Stimulated activated CD8-positive, alpha-beta memory T cell treated with anti-CD3 and anti-CD28 coated beads, Interleukin-4, amount 100 ng/mL, for 48 hours (primary cell): Measurements from ENCODE around the gene PAPLN.
"Not testable (repeated sequence)": the region's sequence is repeated elsewhere in the genome, so short reads cannot be mapped to it uniquely, and the experiment has no call there.

Source experiments
- DNase-seq: peaks from one replicate; pipeline ENCODE4 v3.0.0-alpha.2; 2020

PAPLN gene

DNA sequence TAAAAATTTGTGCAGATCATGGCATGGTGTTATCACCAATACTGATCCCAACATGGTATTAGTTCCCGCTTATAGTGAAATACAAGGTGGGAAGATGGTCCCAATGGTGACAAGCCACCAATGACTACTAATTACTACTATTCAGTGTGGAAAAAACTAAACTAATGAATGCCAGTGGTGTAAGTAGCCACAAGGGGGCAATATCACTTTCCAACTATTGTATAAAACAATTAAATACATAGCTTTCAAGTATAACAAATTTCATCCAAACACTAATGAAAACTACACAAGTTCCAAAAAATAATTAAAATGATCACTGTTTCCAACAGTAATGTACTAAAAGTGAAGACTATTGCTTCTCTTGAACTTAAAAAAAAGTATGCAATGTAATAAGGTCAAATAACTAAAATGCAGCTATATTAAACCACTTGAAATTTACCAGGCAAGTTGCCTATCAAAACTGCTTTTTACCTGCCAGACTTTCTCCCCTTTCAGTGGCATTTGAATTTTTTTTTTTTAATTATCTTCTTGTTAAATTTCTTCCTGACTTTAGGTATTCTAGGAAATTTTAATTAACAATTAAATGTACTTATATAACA is 58.0 kb downstream of the PAPLN start:
- DNase-seq, result no peak

DNA sequence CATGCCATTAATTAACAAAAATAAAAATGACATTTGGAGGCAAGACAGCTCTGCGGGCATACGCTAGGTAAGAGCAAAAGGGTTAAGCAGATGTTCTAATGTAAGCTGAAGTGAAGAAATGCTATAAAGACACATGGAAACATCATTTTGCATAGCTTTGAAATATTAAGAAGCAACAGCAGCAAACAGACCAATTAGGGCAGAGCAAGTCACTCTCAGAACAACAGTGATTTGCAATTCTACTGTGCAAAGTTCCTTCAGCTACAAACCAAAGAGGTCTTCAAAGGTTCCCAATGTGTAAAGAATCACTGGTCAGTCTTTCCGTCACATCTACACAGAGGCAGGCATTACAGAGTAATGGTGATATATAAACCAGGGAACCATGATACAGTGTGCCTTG is 68.2 kb downstream of the PAPLN start:
- DNase-seq, result no peak

DNA sequence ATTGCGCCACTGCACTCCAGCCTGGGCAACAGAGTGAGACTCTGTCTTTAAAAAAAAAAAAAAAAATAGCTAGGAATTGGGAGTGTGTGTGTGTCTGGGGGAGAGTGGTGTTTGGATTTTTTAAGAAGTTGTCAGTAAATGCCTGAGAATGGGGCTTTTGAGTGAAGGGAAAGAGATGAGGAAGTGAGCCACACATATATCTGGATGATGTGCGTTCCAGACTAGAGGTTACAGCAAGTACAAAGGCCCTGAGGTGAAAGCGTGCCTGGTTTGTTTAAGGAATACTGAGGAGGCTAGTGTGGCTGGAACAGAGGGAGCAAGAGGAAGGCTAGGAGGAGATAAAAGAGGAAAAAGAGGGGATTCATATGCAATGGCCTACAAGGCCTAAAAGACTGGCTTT is 70.0 kb downstream of the PAPLN start:
- DNase-seq, result no peak

DNA sequence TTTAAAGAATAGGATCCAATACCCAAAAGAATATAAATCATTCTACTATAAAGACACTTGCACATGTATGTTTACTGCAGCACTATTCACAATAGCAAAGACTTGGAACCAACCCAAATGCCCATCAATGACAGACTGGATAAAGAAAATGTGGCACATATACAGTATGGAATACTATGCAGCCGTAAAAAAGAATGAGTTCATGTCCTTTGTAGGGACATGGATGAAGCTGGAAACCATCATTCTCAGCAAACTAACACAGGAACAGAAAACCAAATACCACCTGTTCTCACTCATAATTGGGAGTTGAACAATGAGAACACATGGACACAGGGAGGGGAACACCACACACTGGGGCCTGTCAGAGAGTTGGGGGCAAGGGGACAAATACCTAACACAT is 71.9 kb downstream of the PAPLN start:
- not testable (repeated sequence) for DNase-seq

DNA sequence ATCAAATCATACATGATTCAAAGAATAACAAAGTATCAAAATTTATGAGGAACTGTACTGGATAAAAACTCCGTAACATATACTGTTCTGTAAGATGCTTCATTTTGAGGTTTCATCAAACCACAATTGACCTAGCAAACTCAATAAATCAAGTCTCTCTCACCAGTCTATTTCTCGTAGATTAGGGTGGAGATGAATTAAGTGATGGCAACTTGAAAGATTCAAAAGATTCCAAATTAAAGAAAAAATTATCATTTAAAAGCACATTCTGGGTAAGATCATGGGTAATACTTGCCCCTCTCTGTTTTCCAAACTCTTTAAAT is 74.4 kb downstream of the PAPLN start:
- no peak for DNase-seq

DNA sequence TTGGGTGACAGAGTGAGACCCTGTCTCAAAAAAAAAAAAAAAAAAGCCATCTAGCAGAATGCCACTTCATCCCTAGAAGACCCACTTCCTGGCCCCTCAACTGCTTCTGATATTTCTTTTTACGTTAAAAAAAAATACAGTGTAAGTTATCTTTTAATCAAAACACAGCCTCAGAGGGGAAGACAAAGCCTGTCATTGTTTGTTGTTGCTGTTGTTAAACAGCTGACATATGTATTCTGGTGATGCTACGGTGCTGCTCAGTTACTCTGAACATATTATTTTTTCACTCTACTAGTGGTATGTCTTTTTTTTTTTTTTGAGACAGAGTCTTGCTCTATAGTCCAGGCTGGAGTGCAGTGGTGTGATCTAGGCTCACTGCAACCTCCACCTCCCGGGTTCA is 75.4 kb downstream of the PAPLN start:
- DNase-seq, result no peak

DNA sequence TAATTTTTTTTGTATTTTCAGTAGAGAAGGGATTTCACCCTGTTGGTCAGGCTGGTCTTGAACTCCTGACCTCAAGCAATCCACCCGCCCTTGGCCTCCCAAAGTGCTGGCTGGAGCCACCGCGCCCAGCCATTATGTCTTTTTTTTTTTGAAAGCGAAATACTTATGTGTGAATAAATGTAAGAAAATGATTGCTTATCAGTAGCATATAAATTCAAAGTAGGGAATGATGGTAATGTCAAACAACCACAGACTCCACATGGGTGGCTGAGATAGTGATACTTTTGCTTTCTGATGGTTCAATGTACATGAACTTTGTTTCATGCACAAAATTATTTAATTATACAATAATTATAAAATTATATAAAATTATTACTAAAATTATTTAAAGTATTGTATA is 75.8 kb downstream of the PAPLN start:
- no peak for DNase-seq

DNA sequence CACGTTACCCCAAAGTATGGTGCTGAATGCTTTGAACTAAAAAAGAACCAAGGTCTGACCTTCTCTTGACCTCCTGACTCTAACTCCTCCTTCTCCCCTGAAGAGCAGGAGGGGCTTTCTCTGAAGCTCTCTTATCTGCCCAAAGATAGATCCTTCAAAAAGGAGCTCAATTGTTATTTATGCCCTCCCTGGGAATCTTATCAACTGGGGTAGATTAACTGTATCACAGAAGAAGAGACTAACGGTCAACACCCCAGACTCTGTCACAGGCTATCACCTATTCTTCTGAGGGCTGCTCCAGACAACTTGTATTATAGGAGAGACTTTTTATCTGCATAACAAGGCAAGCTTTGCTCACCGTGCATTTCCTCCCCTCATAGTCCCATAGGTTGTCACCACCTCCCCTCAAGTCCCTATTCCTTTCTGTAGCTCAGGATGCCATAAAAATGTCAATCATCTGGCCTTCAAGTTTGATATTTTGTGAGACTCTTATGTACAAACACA is 86.6 kb downstream of the PAPLN start:
- no peak for DNase-seq
